HepG2 (cell line): Measurements from ENCODE around the gene CCDC177.

Experiments
- CC2D1A ChIP-seq: sonication (generic); formaldehyde crosslinking; IDR thresholded peaks from 2 replicates; pipeline ENCODE4 v1.8.1; 2023; ENCODE audit warnings: mild to moderate bottlenecking, missing genetic modification reagents
- CREB3 ChIP-seq: sonication (generic); formaldehyde crosslinking; IDR thresholded peaks from 2 replicates; pipeline ENCODE4 v1.5.0; 2020; ENCODE audit warnings: missing genetic modification reagents
- NFYB ChIP-seq: sonication (generic); formaldehyde crosslinking; IDR thresholded peaks from 2 replicates; pipeline ENCODE4 v1.4.0; 2020; ENCODE audit warnings: missing genetic modification reagents
- PCBP1 ChIP-seq: fragments of 200-400 bp; formaldehyde crosslinking; IDR thresholded peaks from 2 replicates; pipeline ENCODE4 v1.6.1; 2017; ENCODE audit warnings: mild to moderate bottlenecking, low read depth, low read length, borderline replicate concordance
- PHF8 ChIP-seq: sonication (generic); formaldehyde crosslinking; IDR thresholded peaks from 2 replicates; pipeline ENCODE4 v1.5.0; 2020; ENCODE audit warnings: missing genetic modification reagents
- POLR2AphosphoS5 ChIP-seq: IDR thresholded peaks from 2 replicates; pipeline ENCODE4 v1.6.1; 2012; ENCODE audit warnings: low read depth, low read length
- REST ChIP-seq, 2 experiments: IDR thresholded peaks; 2 replicates each; pipeline ENCODE4 v1.6.1; 2011 to 2012; ENCODE audit warnings: low read length in 2 of 2, borderline replicate concordance in 1 of 2, low read depth in 1 of 2, mild to moderate bottlenecking in 1 of 2, moderate library complexity in 1 of 2
- RFX1 ChIP-seq: fragments of 450-650 bp; IDR thresholded peaks from 2 replicates; pipeline ENCODE4 v1.6.1; 2017
- RFXANK ChIP-seq: IDR thresholded peaks from 2 replicates; pipeline ENCODE4 v1.6.1; 2016
- SIN3A ChIP-seq: IDR thresholded peaks from 2 replicates; pipeline ENCODE4 v1.6.1; 2011; ENCODE audit warnings: low read depth, mild to moderate bottlenecking, control low read depth, low read length, borderline replicate concordance
- ZFX ChIP-seq: sonication (generic); formaldehyde crosslinking; IDR thresholded peaks from 2 replicates; pipeline ENCODE4 v1.4.0; 2020; ENCODE audit warnings: mild to moderate bottlenecking, low read depth, missing genetic modification reagents, moderate library complexity
- ZNF230 ChIP-seq: sonication (generic); formaldehyde crosslinking; IDR thresholded peaks from 2 replicates; pipeline ENCODE4 v1.4.0; 2020; ENCODE audit warnings: mild to moderate bottlenecking, missing genetic modification reagents
- ZNF383 ChIP-seq: sonication (generic); formaldehyde crosslinking; IDR thresholded peaks from 2 replicates; pipeline ENCODE4 v1.4.0; 2020; ENCODE audit warnings: missing genetic modification reagents, mild to moderate bottlenecking, borderline replicate concordance
- ZNF629 ChIP-seq: sonication (generic); formaldehyde crosslinking; conservative IDR thresholded peaks from 2 replicates; pipeline ENCODE4 v1.5.0; 2020; ENCODE audit warnings: missing genetic modification reagents

GRCh38 chr14:69539631-69540410, 34.9 kb downstream of the CCDC177 start:
- TF ChIP-seq CC2D1A (CRISPR knock-in tag) = no peak
- TF ChIP-seq ZNF383 = no peak
- TF ChIP-seq ZNF230 = no peak
- TF ChIP-seq CREB3 = no peak
- no peak for TF ChIP-seq SIN3A
- TF ChIP-seq PCBP1 = no peak
- no peak for TF ChIP-seq REST (IDR thresholded peaks at IDR 0.05; ENCODE audit: borderline replicate concordance in 1 of 2, low read depth in 1 of 2, low read length in 2 of 2)
- TF ChIP-seq ZNF629 = no peak
- TF ChIP-seq RFXANK (CRISPR knock-in tag) = no peak
- no peak for TF ChIP-seq NFYB
- TF ChIP-seq RFX1 = no peak
- TF ChIP-seq PHF8 (CRISPR knock-in tag) = no peak
- TF ChIP-seq ZFX (CRISPR knock-in tag) = no peak
- TF ChIP-seq POLR2AphosphoS5 = no peak
